HG02588 (cell line): Measurements from ENCODE around the gene BCAP31.
"Not testable (repeated sequence)": the region's sequence is repeated elsewhere in the genome, so short reads cannot be mapped to it uniquely, and the experiment has no call there.

ENCODE experiments used
- ATAC-seq: cut with Tn5 transposase; IDR thresholded peaks from one replicate; pipeline ENCODE4 v1.9.1; 2021; ENCODE audit warnings: mild to moderate bottlenecking, moderate library complexity; ENCODE audit not compliant: unreplicated experiment

BCAP31 gene

GRCh38 chrX:153696986-153697722 lies 27.0 kb downstream of the BCAP31 start:
- ATAC-seq = not testable (repeated sequence)

GRCh38 chrX:153696538-153696937 lies 27.6 kb downstream of the BCAP31 start:
- ATAC-seq = not testable (repeated sequence)

GRCh38 chrX:153696100-153696499 lies 28.1 kb downstream of the BCAP31 start:
- no peak for ATAC-seq

- no peak for ATAC-seq
Measured at GRCh38 chrX:153694687-153695270, 29.4 kb downstream of the BCAP31 start.

- not testable (repeated sequence) for ATAC-seq
Measured at GRCh38 chrX:153694256-153694655, 29.9 kb downstream of the BCAP31 start.

- no peak for ATAC-seq
Measured at GRCh38 chrX:153693216-153694086, 30.7 kb downstream of the BCAP31 start.

GRCh38 chrX:153692611-153693156 lies 31.5 kb downstream of the BCAP31 start:
- ATAC-seq = no peak

GRCh38 chrX:153692003-153692402 lies 32.2 kb downstream of the BCAP31 start:
- no peak for ATAC-seq

GRCh38 chrX:153691032-153691827 lies 33.0 kb downstream of the BCAP31 start:
- not testable (repeated sequence) for ATAC-seq

- no peak for ATAC-seq
Measured at GRCh38 chrX:153690466-153690865, 33.7 kb downstream of the BCAP31 start.

- no peak for ATAC-seq
Measured at GRCh38 chrX:153689654-153690465, 34.3 kb downstream of the BCAP31 start.

- ATAC-seq = no peak
Measured at GRCh38 chrX:153688911-153689590, 35.1 kb downstream of the BCAP31 start.

- ATAC-seq = no peak
Measured at GRCh38 chrX:153688506-153688905, 35.7 kb downstream of the BCAP31 start.

GRCh38 chrX:153688071-153688470 lies 36.1 kb downstream of the BCAP31 start:
- no peak for ATAC-seq

- no peak for ATAC-seq
Measured at GRCh38 chrX:153687121-153688039, 36.8 kb downstream of the BCAP31 start, which contains the start of gene SLC6A8. TSS of gene SLC6A8 (plus strand) at chrX:153687926. CDS start at chrX:153688575, 649 bp downstream.

- ATAC-seq = no peak
Measured at GRCh38 chrX:153686711-153687110, 37.5 kb downstream of the BCAP31 start.

- no peak for ATAC-seq
Measured at GRCh38 chrX:153685751-153686696, 38.2 kb downstream of the BCAP31 start.
